NCI-H187 treated with DMSO at 0.1 percent for 48 hours (cell line): ENCODE measurements around the gene C14orf119.
"Not testable (repeated sequence)": the region's sequence is repeated elsewhere in the genome, so short reads cannot be mapped to it uniquely, and the experiment has no call there.

ENCODE experiments used
- DNase-seq: peaks from one replicate; lab custom pipeline; 2025; lab: John Stamatoyannopoulos, UW

C14orf119 gene

GRCh38 chr14:23089498-23090253 is 5.6 kb upstream of the C14orf119 start:
- DNase-seq: no peak

DNA sequence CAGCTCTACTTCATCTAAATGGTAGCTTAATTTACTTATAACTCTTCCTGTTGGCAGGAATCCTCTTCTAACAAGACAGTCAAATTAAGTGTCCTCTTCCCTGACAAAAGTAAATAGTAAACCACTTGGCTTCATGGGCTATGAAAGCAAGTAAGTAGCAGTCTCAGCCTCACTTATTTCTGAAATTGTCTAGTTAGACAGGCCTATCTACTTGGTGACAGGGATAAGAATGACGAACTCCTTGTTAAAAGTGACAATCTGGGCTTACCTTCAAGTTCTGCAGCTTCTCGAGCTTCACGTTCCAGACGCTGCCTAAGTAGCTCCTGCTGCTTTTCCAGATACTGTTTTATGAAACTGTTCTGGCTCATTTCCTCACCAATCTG is 5.1 kb upstream of the C14orf119 start:
- no peak for DNase-seq

DNA sequence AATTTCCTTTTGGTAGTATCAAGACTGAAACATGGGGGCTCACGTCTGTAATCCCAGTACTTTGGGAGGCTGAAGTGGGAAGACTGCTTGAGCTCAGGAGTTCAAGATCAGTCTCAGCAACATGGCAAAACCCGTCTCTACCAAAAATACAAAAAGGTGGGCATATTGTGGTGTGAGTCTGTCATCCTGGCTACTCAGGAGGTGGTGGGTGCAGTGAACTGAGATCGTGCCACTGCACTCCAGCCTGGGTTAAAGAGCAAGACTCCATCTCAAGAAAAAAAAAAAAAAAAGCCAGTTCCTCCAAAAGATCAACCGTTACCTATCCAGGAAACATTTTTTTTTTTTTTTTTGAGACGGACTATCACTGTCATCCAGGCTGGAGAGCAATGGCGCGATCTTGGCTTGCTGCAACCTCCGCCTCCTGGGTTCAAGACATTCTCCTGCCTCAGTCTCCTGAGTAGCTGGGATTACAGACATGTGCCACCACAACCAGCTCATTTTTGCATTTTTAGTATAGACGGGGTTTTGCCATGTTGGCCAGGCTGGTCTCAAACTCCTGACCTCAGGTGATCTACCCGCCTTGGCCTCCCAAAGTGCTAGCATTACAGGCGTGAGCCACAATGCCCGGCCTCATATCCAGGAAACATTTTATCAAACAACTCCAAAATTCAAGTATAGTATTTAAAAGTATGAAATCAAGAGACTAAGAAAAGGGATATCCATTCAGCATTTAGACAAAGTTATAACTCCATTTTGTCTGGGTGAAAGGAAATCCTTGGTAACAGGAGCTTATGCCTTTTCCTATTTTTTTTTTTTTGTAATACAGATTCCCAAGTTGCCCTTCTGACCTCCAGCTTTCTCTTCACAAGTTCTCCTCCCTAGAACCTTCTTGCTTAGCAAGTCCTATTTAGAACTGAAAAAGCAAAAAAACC is 3.7 kb upstream of the C14orf119 start:
- DNase-seq: no peak

DNA sequence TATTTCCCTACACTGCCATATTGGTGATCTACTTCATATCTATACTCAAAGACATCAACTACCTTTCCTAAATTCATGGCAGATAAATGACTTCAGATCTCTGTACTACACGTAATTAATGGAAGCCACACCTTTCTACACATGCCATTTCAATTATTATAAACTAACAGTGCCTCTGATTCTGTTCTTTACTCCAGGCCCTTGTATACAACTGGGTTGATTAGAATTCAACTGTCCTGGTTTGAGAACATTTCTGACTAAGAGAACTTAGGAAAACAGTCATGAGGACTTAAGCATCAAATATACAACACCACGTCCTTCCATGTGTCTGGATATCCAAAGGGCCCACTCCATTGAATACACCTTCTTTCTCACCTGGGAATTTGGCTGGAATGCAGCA is 2.2 kb upstream of the C14orf119 start:
- DNase-seq: no peak

DNA sequence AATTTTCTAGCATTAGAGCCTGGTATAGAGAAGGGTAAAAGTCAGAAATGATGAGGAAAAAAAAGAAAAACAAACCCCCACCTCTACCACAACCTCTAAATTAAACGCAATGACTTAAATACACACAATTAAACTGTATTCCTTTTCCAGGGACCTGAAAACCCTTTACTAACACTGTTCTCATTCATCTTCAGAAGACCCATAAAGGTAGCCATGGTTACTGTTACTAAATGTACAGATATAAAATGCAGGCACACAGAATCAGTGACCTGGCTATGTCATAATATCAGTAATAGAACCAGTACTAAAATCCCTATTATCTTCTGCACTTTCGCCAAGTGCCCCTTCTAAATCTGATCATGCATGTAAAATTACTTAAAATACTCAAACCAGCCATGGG is 1.8 kb upstream of the C14orf119 start:
- no peak for DNase-seq

- no peak for DNase-seq
Measured at GRCh38 chr14:23093991-23094665, 1.2 kb upstream of the C14orf119 start.

- DNase-seq: no peak
Measured at GRCh38 chr14:23094666-23095195, 574 bp upstream of the C14orf119 start, which contains the start of gene ACIN1. Gene ACIN1 (minus strand): TSS chr14:23095136. CDS start chr14:23095112, 24 bp downstream.

- DNase-seq: no peak
Measured at GRCh38 chr14:23097786-23098185, 2.5 kb downstream of the C14orf119 start.

DNA sequence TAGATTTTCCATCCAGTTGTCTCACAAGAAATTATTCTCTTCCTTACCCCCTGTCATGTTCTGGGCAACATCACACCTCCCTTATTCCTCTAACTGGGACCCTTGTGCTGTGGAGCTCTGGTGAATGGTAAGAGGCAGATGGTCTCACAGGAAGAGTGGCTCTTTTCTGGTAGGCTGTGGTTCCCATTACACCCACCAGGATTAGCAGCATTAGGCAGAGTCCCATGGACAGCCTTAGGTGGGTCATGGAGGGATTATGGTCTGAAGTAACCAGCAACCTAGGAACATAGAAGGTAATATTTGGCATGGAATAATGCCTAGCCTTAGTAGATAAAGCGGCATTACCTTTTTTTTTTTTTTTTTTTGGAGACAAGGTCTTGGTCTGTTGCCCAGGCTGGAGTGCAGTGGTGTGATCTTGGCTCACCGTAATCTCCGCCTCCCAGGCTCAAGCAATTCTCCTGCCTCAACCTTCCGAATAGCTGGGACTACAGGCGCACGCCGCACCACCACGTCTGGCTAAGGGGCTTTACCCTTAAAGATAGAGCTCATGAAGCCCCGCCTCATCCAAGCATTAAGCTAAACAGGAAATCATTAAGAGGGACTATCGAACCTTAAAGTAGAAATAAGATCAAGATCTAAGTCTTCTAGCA is 4.0 kb downstream of the C14orf119 start:
- DNase-seq: no peak

DNA sequence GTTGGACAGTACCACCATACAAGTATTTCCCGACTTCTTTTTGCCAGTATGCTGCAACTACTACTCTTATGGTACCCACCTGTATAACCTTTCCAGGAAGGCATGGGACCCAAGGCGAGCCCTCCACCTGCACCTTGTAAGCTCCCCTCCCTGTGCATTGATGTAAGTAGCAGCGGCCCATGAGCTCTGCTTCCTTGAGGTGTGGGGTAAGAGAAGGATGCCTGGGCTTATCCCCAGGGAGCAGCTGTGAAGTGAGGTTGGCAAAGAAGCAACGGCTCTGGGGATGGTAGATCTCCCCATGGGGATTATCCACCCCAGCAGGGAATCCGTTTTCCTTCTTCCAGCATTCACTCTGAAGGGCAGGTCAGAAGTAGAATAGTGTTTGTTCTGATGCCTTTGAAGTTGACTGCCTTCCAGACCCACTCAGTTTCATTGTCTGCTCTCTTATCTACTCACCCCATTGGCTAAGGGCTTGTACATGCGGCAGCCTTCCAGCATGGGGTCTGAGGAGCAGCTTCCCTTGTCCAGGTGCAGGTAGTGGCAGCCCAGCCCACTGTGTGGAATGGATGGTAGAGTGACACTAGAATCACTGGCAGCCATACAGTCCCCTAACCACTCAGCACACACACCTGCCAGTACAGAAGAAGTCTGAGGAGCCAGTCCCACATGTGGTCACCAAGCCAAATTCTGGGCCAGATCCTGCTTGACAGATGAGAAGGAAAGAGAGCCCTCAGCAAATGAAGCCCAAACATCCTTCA is 6.1 kb downstream of the C14orf119 start:
- DNase-seq: no peak

GRCh38 chr14:23101986-23102625 is 6.8 kb downstream of the C14orf119 start:
- DNase-seq: no peak

DNA sequence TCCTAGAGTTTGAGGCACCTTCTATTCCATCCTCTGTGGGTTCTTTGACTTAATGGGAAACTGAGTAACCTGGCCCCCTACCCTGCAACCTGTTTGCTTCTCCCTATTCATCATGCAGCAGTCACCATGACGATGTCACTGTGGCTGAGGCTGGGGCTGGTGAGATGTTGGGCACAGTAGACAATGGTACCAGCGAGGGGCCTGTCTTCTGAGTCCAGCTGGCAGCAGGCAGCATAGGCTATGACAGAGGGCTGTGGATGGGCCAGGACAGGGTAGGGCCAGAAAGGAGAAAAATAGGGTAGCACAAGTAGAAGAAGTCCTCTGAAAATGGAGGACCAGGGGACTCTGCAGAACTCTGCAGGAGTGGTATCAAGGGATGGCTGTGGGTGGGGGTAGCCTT is 7.5 kb downstream of the C14orf119 start:
- no peak for DNase-seq

GRCh38 chr14:23103581-23103980 is 8.3 kb downstream of the C14orf119 start:
- no peak for DNase-seq

GRCh38 chr14:23104070-23104590 is 8.8 kb downstream of the C14orf119 start:
- DNase-seq: no peak

GRCh38 chr14:23104591-23105347 is 9.5 kb downstream of the C14orf119 start, which contains the start of gene CIROP:
Gene CIROP (minus strand): TSS chr14:23104989. CDS start chr14:23104920, 69 bp downstream.
- DNase-seq: no peak

GRCh38 chr14:23105348-23105824 is 10.1 kb downstream of the C14orf119 start:
- no peak for DNase-seq

- no peak for DNase-seq
Measured at GRCh38 chr14:23106747-23107045, 11.4 kb downstream of the C14orf119 start.

DNA sequence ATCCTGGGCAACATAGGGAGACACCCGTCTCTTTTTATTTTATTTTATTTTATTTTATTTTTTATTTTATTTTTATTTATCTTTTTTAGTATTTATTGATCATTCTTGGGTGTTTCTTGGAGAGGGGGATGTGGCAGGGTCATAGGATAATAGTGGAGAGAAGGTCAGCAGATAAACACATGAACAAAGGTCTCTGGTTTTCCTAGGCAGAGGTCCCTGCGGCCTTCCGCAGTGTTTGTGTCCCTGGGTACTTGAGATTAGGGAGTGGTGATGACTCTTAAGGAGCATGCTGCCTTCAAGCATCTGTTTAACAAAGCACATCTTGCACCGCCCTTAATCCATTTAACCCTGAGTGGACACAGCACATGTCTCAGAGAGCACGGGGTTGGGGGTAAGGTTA is 12.3 kb downstream of the C14orf119 start:
- not testable (repeated sequence) for DNase-seq

DNA sequence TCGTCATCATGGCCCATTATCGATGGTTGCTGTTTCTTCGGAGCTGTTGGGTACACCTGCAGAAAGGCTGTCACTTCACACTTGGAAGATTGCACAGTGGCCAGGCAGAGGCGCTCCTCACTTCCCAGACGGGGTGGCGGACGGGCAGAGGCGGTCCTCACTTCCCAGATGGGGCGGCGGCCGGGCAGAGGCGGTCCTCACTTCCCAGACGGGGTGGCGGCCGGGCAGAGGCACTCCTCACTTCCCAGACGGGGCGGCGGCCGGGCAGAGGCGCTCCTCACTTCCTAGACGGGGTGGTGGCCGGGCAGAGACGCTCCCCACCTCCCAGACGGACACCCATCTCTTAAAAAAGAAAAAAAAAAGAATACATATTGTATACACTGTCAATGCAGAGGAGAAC is 12.9 kb downstream of the C14orf119 start:
- not testable (repeated sequence) for DNase-seq
